RKO (cell line): Measurements from ENCODE around the gene WNT1.

Experiments used
- DNase-seq: peaks from one replicate; pipeline ENCODE4 v3.0.0-alpha.2; 2016; ENCODE audit warnings: low spot score

Gene WNT1

GRCh38 chr12:48961801-48962200 lies 16.3 kb upstream of the WNT1 start:
- no peak for DNase-seq

- DNase-seq = peak; percentile 49
These were observed 12.8 kb upstream of the WNT1 start for GRCh38 chr12:48965298-48965838.

DNA sequence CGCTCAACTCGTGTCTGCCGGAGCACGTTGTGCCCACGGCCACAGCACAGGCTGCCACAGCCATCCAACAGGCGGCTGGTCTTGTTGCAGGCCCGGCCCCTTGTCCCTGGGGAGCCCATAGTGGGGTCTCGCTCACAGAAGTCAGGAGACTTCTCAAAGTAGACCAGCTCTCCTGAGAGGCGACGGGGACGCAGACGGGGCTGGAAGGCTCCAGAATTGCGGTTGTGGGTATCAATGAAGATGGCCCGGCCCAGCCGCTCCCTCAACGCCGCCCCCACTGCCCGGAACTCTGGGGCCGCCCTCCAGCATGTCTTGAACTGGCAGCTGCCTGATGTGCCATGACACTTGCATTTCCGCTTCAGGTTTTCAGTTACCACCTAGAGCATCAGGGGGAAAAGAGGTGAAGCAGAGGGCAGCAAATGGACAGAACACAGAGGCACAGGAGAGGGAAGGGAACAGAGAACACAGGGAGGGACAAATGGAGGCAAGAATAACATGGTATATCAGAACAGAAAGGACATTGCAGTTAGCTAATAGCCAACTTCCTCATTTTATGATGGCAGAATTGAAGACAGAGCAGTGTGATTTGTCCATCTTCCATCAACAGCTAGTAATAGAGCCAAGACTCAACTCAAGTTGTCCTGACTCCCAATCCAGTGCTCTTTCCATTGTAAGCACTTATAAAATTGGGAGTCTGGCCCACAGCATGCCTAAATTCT lies 11.8 kb upstream of the WNT1 start:
- DNase-seq = no peak

- no peak for DNase-seq
These were observed 10.1 kb upstream of the WNT1 start for GRCh38 chr12:48967991-48968390.

DNA sequence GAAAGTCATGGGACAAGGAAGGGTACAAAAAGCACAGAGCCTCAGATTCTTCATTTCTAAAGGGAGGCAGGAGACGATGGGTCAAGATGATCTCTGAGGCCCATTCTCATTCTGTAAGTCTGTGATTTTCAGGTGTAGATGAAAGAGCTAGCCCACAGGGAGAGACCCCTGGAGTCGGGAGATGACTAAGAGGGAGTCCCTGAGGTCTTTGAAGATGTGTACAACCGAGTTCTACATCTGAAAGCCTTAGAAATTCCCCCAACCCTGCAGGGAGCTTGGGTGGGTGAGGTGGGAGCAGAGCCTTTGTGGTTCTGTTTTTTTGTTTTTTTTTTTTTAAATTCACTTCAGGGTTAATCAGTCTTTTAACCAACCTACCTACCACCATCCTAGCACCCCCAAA lies 9.7 kb upstream of the WNT1 start:
- no peak for DNase-seq

DNA sequence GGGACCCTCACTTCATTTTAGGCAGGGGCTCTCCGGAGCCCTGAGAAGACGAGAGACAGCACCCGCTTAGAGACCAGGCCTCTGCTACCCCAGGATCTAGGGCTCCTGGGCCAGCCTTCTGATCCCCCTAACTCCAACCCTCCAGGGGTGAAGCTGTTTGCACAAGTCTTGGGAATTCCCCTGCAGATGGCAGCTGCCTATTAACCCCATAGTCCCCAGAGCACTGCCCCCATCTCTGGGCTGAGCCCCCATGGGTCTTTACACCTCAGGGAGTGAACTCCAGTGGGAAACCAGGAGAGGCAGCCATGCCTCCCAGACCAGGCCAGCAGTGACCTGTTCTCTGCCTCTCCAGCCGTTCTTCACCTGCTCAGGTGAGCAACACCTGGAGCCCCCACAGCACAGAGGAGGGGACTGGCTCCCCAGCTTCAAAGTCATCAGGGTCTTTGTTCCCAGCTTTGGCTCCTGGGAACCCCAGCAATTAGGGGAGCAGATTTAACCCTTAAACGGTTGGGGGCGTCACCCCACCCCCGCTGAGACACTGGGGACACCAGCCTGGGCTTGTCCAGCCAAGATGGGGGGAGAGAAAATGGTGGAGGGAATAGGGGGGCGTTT lies 8.9 kb upstream of the WNT1 start:
- DNase-seq = no peak

DNA sequence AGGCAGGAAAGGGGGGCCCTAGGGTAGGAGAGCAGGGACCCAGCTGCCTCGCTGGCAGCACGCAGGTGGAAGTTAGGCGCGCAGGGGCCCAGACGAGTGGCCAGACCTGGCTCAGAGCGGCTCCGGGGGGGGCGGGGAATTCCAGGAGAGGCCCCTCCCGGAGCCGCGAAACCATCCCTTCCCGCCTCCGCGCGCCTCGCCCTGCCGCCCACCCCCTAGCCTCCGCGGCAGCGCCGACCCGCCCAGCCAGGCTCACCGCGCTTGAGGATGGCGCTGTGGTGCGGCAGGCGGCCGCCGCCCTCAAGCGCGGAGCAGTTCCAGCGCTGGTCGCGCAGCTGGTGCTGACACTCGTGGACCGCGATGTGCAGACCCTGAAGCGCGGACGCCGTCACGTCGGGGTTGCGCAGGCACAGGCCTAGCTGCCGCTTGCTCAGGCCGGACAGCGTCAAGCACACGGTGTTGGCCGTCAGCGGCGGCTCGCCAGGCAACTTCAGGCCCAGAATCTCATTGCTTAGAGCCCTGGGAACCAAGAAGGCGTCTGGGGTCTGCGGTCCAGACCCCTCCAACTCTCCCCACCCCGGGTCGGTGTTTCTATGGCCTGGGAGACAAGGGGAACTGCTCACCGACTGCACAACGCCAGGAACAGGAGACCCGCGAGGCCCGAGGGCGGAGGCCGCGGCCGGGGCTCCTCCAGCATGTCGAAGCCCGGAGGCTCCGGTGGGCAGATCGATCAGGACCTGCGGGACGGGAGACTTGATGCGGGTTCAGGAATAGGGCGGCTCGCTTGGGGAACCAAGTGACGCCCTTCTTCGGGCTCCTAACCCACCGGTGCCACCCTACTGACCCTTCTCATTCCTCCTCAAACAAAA lies 8.1 kb upstream of the WNT1 start:
- DNase-seq = no peak

- no peak for DNase-seq
These were observed 7.3 kb upstream of the WNT1 start for GRCh38 chr12:48970702-48971334.

DNA sequence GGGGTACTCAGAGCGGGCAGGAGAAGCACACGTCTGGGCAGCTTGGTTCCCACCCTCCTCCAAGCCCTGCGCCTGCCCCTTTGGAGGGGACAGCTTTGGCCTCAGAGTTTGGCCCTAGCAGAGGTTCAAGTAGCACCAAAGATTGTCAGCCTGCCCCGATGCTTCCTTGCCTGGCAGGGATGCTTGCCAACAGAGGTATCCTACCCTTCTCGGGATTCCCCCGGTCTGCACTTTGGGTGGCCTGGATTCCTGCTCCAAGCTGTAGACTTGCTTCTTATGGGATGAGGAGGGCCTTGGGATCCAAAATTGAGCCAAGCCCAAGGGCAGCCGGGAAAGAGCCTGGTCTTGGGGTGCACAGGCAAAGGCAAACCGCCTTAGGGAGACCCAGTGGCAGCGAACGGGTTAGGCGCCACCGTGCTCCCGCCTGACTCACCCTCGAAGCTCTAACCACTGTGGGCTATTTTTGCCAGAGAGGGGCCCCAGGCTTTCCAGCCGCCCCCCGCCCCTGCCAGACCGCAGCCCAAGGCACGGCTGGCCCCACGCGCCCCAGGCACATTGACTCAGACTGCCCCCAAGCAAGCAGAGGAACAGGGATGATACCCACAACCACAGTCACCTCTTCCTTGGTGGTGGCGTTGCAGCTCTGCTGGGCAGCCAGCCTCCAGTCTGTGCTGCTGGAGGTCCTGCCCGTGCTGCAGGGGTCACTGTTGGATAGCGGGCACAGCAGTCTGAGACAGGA lies 5.7 kb upstream of the WNT1 start:
- DNase-seq = no peak

GRCh38 chr12:48972952-48973483 lies 5.1 kb upstream of the WNT1 start:
- no peak for DNase-seq

- no peak for DNase-seq
These were observed 4.6 kb upstream of the WNT1 start for GRCh38 chr12:48973531-48973930.

- no peak for DNase-seq
These were observed 4.0 kb upstream of the WNT1 start for GRCh38 chr12:48973941-48974673.

GRCh38 chr12:48977290-48978281 lies 536 bp upstream of the WNT1 start:
- DNase-seq = peak; percentile 76

DNA sequence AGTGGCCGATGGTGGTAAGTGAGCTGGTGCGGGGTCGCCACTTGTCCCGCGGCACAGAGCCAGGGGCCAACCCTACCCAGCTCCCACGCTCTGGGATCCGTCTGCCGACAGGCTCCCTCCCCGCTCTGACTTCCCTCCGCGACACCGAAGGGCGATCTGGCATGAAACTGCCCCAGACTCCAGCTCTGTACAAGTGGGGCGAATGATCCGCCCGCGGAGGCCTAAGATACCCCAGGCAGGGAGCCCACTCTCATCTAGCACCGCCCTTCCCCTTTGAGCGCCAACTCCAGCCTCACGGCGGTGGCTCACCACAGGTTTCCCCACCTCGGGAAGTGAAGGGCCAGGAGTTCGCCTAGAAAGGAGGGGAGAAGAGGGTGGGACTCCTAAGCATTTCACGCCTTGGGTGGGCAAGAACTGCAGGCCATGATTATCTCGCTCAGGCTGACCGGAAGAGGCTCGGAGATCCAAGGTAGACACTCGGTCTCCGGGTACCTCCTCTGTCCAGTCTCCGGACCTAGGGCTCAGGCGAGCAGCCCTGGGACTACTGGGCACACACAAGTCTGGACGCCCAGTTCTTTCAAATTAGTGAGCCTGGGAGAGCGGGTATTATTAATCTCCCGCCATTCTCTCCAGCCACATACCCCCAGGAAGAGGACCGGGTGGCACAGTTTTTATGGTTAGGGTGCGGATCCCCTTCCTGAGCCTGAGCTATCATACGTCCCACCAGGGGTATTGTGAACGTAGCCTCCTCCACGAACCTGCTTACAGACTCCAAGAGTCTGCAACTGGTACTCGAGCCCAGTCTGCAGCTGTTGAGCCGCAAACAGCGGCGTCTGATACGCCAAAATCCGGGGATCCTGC lies 849 bp downstream of the WNT1 start:
- DNase-seq = no peak

DNA sequence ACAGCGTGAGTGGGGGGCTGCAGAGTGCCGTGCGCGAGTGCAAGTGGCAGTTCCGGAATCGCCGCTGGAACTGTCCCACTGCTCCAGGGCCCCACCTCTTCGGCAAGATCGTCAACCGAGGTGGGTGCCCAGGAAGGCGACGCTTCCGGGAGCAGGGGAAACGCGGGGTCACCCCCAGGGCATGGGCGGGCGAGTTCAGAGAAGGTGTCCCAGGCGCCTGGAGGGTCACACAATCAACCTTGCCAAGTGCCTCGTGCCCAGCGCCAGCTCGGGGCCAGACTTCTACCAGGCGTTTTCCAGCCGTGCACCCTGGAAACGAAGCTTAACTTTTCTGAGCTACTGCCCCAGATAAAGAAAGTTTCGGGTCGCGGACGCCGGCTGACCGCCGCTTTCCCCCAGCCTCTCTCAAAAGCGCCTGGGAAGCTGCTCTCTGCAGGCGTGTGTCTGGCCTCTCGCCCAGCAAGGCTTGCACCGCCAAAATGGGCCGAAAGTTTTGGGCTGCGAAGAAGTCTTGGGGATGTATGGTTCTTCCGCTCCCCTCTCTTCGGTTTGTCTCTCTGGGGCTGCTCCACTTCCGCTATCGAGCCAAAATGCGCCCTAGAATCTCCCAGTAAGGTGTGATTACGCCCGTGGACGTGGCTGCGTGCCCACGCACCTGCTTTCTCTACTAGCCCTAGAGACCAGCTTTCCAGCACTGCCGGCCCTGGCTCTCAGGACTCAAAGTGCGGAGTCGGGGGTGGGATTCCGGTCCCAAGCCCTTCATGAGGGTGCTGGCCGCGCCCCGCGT lies 1.7 kb downstream of the WNT1 start:
- DNase-seq = no peak

DNA sequence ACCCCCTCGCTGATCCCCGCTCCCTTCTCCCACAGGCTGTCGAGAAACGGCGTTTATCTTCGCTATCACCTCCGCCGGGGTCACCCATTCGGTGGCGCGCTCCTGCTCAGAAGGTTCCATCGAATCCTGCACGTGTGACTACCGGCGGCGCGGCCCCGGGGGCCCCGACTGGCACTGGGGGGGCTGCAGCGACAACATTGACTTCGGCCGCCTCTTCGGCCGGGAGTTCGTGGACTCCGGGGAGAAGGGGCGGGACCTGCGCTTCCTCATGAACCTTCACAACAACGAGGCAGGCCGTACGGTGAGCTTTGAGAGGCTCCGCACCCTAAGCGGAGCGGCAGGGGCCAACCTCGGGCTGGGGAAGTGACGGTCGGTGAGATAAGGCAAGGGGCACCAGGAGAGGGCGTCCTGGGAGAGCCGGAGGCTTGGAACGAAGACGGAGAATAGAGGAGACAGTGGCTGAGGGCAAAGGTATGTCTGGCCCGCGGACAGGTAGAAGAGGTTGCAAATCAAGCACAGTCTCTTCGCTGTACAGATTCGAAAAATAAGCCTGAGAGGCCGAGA lies 2.3 kb downstream of the WNT1 start:
- DNase-seq = no peak
